ENCODE measurements around the gene SYT2.

Gene SYT2

DNA sequence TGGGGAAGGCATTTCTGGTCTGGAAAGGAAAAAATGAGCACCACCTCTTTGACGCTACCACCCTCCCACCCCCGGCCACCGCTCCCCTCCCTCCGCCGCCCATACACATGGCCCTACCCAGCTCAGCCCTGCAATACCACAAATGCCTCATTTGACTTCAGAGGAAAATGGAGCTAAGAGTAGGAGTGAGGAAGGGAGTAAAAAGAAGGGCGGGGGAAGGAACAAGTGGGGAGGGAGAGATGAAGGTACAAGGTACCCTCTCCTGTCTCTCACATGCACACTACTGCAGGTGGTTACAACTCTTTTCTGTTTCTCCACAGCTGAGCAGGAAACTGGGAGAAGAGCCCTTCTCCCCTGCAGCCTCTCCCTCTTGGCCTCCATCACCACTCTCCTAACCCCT, 7.1 kb downstream of the SYT2 start:
- no peak for DNase-seq

DNA sequence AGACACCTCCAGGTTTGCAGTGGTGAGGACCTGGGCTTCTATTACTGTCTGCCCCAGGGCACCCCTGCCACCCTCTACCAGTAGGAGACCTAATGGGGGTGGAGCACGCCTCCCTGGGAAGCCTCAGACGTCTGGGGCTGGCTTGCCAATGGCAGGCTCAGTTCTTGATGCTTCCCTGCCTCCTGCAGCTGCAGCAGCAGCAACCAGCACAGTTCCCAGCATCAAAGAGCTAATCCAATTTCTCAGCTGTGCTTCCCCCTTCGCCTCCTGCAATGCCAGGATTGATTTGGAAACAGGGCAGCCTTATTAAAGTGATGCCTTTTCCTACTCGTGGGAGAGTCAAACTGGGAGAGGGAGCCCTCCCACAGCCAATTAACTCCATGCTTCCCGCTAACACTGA, 8.2 kb downstream of the SYT2 start:
- no peak for DNase-seq

DNA sequence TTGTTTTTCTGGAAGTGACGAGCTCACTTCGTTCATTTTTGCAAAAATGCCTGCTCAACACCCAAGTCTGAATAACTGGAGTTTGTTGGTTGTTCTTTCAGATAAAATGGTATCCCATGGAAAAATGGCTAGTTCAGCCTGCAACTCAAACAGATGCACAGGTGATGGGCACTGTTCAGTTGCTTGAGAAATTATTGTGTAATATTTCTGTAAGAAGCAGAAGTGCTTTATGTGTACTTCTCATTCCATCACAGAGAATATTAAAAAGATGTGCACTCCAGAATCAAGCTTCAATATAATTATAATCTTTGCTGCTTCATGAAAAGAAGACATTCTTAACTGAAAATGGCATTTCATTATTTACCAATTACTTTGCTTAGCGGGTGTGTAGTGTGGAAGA, 9.1 kb downstream of the SYT2 start:
- DNase-seq, result no peak

DNA sequence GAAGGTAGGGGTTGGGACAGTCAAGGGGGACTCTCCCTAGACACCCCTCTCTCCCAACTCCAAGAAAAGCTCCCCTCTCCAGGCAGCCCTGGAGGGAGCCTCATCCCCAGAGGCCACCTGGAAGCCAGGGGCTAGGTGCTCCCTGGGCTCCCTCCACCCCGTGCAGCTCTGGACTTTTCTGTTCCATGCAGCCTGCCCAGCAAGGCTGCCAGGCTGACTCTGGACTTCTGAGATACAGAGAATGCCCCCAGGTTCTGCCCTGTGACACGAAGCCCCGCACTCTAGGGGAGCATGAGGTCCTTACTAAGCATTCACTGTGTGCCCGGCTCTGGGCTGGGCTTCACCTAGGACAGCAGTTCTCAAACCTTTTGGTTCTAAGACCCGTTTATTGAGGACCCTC, 10.2 kb downstream of the SYT2 start:
- DNase-seq, result no peak

DNA sequence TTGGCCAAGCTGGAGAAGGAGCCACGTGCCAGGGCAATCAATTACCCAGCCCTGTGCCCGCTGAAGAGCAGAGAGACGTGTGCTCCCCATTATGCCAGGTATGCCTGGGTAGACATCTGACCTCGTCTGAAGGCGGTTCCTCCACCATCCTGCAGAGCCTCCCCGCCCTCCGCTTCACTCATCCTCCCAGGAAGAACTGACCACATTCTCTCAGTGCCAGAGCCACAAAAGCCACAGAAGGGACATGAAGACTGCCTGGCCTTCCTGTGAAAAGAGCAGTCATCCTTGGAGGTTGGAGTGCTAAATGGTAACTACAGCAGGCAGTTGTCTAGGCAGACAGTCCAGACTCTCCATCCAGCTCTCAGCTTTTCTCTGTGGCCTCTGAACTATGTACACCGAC, 12.0 kb downstream of the SYT2 start:
- no peak for DNase-seq

DNA sequence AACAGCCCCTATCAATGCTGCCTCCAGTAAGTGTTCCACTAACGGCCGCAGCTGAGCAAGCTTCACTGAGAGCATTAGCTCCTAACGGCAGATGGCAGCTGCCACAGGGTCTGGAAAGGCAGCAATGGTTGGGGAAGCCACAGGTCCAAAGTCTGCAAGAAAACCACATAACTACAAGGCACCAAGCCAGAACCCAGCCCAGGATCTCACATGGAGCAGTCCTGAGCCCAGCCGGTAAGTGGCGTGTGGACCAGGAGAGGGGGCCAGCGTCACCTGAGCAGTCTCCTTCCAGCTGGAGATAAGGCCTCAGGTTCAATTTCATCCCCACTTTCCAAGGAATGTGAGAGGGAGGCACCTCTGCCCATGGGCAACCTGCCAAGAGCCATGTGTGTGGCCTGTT, 13.2 kb downstream of the SYT2 start:
- DNase-seq, result no peak

DNA sequence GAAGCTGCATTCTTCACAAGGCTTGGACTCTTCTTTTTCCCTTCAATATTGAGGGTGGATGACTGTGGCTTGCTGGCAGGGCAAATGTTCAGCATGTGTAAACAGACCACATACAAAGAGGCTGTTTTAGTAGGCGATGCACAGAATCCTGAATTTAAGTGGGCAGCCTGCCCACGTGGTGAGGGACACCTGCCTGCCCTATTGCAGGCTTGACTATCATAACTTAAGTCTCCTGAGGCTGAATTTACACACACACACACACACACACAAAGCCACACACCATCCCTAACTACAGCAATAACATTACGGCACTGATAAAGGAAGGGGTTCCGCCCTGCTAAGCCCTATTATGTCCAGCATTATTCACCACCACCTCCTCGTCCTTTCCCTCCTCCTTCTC, 15.9 kb downstream of the SYT2 start:
- DNase-seq, result no peak

DNA sequence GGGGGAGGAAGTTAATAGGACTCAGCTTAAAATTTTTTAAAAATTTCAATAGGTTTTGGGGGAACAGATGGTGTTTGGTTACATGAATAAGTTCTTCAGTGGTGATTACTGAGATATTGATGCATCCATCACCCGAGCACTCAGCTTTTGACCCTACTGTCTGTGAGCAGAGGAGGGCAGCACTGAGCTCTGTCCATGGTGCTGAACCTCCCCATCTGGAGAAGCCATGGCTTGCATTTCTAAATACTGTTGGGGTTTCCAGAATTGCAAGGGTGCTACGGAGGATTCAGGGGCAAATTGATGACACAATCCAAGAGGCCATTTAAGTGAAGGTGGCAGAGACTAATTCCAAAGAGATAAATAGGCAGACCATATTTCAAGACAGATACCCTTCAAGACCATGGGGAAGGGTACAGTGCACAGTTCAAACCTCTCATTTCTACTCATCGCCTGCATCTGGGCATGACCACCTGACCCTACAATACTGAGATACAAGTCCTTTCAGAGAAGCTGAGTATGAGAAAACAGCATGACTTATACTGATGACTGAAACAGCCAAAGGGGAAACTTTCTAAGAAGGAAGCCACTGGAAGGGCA, 17.2 kb downstream of the SYT2 start:
- peak; percentile 34 to 60 for DNase-seq

DNA sequence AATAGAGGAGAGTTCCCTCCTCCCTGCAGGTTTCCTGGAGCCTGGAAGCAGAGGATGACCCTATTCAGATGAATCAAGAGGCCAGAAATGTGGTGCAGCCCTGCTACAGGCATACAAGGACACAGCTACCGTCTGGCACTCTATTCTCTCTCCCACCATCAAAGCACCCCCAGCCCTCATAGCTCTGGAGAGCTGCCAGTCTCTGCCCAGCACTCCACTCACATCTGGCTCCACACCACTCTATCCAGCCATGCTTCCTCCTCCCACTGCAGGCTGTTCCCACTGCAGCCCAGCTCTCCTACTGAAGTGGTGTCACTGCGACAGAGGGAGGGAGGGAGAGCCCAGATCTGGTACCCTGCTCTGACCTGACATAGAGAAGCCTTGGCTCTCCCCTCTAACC, 18.4 kb downstream of the SYT2 start:
- no peak for DNase-seq

DNA sequence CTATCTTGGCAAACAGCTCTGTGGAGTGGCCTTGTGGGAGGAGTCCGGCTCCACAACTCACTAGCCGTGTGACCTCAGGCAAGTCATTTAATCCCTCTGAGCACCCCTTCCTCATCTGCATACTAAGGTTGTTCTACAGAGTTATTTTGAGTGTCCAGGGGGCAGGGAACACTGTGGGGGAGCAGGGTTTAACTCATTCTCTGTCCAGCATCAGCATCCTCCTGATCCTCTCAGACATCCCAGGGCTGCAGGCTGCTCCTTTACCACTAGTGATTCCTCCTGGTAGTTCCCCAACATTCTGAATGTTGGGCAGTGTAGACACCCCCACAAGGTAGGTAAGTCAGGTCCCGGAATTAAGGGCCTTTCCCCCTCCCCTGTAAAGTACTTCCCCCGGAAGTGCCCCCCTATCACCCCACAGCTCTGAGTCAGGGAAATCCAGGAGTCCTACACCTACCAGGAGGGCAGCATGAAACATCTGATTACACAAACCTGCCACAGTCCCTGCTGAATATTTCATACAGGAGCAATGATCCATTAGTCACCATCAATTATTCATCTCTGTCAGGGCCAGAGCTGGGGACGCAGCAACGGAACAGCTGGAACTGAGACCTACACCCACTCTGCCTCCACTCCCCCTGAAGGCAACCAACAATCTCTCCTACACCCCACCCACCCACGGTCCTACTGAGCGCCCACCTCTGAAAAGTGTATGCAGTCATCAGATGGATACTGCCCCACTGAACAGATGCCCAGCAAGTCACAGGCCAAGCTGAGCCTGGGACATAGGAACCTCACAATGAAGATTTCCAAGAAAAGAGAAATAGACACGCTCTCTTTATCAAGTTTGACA, 20.5 kb downstream of the SYT2 start:
- DNase-seq, result no peak

DNA sequence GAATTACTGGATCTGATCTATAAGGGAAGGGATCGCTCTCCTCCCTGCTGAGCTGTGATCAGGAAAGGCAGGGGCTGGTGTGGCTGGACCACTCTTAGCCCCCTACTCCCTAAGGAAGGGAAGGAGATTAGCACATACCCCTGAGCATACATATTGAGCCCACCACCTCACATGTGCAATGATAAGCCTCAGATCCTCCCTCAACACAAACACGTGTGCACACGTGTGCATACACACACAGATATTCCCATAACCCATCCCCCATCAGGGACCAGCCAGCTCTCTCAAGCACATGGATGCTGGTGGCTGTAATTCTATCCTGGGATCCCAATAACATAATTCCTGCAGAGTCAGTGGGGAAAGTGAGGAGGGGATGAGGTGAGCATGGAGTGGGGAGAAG, 21.2 kb downstream of the SYT2 start:
- DNase-seq, result no peak

DNA sequence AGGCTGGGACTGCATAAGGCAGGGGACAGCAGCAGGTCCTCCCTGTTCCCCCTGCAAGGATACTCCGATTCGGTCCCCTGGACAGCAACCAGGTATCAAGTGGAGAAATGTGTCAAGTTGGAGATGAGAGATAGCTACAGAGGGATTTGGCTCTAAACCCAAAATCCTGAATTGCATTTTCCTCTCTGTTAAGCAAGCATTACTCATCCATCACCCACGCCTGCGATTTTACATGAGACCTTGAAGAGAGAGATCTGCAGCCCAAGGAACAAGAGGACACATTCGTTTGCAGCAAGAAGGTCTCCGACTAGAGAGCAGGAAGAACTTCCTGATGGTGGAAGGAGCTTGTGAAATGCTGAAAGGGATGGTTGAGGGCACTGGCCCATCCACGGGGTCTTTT, 21.9 kb downstream of the SYT2 start:
- DNase-seq, result no peak

DNA sequence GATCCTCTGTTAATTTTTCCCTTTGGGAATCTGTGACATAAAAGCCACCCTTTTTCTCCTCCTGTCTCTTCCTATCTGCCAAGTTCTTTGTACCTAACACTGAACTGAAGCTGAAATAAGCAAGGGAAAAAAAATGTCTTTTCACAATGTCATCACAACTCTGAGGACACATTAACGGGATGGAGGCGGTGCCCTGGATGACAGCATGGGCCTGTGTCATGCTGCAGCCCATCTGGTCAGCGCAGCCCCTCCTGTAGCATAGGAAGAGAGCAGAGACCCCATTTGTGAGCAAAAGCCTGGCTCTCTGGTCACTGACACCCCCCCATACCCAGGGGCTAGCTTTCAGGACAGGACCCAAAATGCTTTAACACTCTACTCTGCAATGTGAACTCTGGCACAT, 22.5 kb downstream of the SYT2 start:
- no peak for DNase-seq

DNA sequence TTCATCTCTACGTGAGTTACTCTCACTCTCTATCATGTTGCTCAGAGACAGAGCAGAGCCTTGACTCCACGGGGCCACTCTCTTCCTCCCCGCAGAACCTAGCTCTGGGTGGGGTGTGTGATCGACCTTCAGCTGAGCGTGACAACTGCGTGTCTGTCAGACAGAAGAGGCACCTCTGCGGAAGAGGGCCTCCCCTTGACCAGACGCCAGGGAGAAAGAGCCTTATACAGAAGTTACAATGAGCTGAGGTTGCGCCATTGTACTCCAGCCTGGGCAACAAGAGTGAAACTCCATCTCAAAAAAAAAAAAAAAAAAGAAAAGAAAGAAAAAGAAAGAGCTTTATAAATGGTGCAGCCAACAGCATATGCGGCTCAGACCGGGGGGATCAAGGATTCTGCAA, 22.9 kb downstream of the SYT2 start:
- no peak for DNase-seq

DNA sequence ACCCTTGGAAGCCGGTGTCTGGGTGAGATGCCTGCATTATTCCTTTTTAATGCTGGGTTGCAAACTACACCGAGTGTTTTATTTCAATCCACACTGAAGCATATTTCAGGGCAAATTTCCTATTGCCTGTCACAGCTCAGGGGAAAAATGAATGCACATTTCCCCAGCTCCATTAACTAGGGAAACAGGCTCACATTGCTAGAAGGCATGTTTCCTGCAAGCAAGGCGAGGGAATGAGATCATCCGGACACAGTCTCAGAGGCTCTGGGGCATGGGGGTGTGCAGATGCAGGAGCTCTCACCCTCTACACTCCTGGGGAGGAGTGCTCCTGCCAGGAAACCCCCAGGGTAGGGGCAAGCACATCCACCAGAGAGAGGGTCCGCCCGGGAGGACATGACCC, 24.6 kb downstream of the SYT2 start:
- no peak for DNase-seq

DNA sequence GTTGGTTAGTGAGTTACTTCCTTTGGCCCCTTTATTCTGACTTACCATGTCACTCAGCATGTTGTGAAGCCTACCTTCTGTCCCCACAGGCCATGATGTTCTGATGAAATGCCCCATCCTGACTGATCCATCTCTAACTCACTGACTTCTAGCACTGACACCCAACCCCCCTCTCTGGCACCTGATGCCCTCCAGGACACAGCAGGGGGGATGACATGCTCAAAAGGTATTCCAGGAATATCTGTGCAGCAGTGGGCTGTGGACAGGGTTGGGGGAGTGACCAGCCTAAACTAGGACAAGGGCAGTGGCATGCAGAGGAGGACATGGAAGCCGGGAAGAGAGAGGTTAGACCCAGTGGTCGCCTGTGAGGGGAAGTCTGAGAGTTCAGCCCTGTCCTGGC, 25.5 kb downstream of the SYT2 start:
- DNase-seq, result no peak

DNA sequence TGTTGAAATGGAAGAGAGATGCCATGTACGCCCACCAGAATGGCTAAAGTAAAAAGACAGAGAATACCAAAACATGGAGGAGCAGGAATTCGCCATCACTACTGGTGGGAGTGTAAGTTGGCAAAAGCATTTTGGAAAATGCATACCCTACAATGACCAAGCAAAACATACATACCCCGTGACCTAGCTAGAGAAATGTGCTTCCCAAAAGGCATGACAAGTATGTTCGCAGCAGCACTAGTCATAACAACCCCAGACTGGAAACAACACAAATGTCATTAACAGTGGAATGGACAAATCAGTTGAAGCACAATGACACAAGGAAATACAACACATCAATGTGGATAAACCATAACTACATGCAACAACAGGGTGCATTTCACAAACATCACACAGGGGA, 27.2 kb downstream of the SYT2 start:
- DNase-seq, result no peak

DNA sequence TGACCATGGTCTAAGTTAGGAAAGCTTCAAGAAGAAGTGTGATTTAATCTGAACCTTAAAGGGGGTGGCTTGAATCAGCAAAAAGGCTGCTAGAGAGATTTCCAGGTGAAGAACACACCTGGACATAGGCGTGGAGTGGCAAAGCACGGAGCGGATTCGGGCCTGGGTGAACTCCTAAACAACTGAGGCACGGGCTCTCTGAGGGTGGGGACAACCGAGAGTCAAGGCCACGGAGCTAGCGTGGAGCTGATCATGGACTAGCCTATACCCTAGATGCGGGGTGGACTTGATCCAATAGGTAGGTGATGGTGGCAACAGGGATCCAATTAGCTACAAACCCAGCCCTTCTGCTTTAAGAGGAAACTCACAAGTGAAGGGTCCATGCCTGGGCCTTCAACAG, 27.8 kb downstream of the SYT2 start:
- no peak for DNase-seq

DNA sequence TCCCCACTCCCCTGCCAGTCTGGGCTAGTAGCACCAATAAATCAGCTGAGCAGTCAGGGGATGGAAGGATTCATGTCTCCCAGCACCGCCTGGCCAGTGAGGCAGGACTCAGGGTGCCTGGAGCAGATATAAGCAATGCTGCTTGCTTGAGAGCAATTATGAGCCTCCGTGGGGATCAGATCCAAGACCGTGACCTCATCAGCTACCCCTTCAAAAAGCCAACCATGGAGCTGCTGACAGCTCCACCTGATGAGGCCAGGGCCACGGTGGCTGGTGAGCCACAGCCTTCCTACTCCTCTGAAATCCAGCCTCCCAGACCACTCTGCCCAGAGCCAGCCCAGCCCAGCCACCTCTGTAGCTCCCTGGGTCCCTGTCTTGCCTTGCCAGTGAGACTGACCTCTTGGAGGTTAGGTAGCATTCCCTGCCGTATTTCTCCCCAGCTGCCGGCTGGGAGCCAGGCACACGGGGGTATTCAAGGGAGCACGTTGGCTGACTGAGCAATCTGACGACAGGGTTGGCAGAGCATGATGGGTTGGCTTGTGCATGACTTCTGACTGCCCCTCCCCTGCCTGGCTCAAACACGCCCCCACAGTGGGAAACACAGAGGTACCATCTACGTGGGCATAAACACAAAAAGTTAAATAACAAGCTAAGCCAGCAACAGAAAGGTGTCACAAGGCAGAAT, 28.4 kb downstream of the SYT2 start:
- DNase-seq, result no peak

DNA sequence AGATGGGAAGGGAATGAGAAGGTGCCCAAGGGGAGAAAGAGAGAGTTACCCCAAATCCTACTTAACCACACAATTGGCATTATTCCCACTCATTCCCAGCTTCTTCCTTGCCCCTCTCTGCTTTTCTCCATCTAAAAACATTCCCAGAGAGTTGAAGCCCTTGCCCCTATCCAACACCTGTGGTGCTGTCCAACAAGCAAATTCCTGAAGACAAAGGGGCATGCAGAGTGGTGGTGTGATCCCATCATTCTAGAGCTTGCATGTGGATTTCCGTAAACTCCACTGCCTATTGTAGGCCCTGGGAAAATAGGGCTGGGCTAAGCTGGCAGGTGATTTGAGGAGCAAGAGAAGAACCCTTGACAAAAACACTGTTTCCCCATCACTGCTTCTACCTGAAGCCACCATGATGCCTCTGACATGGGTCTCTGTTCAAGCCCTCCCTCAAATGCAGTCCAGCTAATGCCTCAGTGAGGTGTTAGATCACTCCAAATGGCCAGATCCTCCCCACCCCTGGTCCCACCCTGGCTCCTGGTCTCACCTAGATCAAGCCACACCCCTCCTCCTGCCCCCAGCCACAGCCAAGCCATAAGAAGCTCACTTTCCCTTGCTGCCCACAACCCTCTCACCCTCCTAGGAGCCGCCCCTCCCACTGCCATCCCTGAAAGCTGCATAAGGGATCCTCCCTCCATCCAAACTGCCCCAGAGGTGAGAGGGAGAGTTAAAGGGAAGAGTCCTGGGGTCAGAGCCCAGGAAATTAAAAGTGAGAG, 29.5 kb downstream of the SYT2 start:
- DNase-seq, result no peak

DNA sequence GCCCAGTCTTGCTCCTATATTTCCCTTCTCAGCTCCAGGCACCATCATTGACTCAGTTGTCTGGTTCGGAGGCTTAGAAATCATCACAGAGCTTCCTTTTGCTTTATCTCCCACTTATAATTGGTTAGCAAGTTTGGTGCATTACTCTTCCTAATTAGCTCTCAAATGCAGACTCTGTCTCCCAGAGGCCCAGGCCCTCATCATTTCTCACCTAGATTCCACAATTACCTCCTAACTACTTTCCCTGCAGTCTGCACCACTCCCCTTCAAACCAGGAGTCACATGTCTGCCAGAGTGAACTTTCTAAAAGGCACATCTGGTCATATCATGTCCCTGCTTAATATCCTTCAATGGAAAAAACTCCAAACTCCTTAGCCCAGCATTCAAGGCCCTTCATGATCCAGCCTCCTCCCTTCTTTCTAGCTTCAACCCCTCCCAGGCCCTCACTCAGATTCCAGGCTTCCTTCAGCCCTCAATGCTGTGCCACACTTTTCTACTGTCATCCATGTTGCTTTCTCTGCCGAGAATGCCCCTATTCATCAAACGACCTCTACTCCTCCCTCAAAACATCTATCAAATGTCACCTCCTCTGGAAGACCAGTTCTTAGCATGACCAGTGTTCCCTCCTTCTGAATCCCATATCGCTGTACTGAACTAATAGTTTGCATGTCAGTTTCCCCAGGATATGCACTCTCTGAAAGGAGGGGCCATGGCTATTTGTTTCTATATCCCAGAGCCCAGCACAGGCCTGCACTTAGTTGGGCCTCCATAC, 30.7 kb downstream of the SYT2 start:
- no peak for DNase-seq

DNA sequence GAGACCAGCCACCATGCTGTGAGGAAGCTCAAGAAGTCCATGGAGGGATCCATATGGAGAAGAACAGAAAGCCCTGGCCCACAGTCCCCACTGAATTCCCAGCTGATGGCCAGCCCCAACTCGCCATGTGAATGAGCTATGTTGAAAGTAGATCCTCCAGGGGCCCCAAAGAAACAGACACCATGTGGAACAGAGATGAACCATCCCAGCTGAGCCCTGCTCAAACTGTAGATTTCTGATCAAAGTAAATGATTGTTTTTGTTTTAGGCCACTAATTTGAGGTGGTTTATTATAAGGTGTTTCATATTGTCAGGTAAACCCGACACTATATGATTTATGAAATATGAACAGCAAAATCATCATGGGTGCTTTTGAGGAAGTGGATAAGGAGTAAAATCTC, 32.8 kb downstream of the SYT2 start:
- no peak for DNase-seq

DNA sequence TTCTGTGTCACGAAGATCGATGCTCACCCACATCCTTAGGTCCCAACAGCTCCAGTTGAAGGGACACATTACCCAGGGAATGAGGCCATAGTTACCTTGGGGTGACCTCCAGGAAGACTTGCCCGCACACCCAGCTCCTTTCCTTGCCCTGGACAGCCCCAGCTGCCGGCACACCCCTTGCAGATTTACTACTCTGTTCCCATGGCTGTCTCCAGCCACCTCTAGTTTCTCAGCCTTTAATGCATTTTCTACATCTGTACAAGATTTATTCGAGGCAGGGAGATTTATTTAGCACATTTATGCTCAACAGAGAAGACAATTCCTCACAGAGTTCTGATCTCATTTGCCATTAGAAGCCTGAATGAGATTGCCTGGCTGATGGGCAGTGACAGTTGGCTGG, 36.7 kb downstream of the SYT2 start:
- no peak for DNase-seq
